GM18511 (cell line): ENCODE data around the gene COL15A1.
"Not testable (repeated sequence)": the region's sequence is repeated elsewhere in the genome, so short reads cannot be mapped to it uniquely, and the experiment has no call there.

Experiments used
- ATAC-seq: cut with Tn5 transposase; IDR thresholded peaks from one replicate; pipeline ENCODE4 v1.9.1; 2021; ENCODE audit warnings: mild to moderate bottlenecking, moderate library complexity; ENCODE audit not compliant: unreplicated experiment

COL15A1 gene

GRCh38 chr9:98943682-98944056, at the start of gene COL15A1:
TSS of gene COL15A1 (plus strand) at chr9:98943907. CDS start at chr9:98944062, 155 bp downstream.
- no peak for ATAC-seq

DNA sequence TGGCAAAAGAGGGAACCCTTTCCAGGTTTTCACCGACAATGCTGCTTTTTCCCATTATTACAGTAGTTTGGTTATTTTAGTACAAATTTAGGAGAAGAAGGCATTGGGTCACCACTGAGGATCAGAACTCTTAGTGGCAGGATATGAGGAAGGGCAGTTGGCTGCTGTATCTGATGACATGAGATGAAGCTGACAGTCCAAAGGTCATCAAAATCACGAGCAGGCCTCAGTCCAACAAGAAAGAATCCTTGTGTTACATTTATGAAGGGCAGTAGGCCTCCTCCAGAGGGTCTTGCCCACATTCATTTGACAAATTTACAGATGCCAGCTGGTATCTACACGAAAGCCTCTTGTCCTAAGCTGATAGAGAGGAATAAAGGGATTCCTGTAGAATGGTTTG, 49.5 kb upstream of the COL15A1 start:
- no peak for ATAC-seq

DNA sequence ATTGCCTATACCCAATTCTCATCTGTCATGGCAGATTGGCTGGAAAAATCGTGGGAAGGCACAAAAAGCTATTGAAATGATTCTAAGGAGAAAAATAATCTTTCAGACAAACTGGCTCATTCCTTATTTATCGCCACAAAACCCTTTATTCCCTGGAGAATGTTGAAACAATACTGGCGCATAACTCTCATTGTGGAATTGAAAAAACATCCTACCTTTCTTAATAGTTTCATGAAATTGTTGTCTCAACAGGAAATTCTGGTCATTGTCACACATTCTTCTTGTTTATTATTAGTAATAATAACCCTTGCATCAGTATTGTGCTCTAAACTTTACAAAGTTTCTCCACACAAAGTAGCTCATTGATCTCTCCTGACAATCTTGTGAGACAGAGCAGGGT, 48.9 kb upstream of the COL15A1 start:
- no peak for ATAC-seq

GRCh38 chr9:98896632-98897031, 47.1 kb upstream of the COL15A1 start:
- ATAC-seq: no peak

DNA sequence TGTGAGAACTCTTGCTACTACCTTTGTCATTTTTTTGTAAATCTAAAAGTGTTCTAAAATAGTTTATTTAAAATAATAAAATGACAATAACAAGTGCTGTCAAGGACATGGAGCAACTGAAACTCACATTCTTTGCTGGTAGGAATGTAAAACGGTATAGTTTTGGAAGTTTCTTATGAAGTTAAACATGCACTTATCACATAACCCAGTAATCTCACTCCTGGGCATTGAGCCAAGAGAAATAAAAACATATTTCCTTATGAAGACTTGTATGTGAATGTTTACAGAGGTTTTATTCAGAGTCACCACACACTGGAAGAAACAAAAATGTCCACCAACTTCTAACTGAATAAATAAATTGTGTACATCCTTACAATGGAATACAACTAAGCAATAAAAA, 46.0 kb upstream of the COL15A1 start:
- ATAC-seq: no peak

GRCh38 chr9:98899408-98900056, 44.2 kb upstream of the COL15A1 start:
- no peak for ATAC-seq

- no peak for ATAC-seq
Observed at GRCh38 chr9:98900244-98900643, 43.5 kb upstream of the COL15A1 start.

DNA sequence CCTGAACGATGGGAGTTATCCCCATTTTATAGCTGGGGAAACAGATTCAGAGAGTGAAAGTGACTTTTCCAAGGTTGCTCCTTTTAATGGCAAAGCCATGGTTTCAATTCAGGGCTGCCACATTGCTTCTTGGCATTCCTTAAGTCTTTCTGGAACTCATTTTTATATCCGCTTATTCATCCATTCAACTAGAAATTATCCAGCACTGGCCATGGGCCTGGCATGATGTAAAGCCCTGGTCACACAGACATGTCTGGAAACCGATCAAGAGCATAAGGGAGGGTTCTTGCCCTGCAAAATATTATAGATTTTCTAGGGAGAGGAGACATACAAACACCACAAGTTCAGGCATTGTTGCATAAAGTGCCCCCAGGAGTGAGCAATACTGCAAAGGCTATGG, 43.0 kb upstream of the COL15A1 start:
- no peak for ATAC-seq

DNA sequence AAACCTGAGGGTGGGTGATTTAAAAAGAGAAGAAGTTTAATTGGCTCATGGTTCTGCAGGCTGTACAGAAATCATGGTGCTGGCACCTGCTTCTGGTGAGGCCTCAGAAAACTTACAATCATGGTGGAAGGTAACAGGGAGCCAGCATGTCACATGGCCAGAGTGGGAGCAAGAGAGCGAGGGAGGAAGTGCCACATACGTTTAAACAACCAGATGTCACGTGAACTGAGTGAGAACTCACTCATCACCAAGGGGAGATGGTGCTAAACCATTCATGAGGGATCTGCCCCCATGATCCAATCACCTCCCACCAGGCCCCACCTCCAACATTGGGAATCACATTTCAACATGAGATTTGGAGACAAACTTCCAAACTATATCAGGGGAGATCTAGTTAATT, 41.9 kb upstream of the COL15A1 start:
- not testable (repeated sequence) for ATAC-seq

DNA sequence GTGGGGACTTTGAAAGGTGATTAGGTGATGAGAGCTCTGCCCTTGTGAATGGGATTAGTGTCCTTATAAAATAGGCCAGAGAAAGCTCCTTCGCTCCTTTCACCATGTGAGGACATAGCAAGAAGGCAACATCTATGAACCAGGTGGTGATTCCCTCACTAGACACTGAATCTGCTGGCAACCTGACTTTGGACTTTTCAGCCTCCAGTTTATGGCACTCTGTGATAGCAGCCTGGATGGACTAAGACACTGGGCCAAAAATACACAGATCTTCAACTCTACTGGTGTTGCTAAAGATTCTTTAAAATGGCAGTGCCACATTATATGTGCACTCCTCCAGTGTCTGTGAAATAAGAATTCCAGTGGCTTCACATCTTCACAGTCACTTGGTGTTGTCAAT, 41.2 kb upstream of the COL15A1 start:
- no peak for ATAC-seq

- no peak for ATAC-seq
Observed at GRCh38 chr9:98902925-98903324, 40.8 kb upstream of the COL15A1 start.

DNA sequence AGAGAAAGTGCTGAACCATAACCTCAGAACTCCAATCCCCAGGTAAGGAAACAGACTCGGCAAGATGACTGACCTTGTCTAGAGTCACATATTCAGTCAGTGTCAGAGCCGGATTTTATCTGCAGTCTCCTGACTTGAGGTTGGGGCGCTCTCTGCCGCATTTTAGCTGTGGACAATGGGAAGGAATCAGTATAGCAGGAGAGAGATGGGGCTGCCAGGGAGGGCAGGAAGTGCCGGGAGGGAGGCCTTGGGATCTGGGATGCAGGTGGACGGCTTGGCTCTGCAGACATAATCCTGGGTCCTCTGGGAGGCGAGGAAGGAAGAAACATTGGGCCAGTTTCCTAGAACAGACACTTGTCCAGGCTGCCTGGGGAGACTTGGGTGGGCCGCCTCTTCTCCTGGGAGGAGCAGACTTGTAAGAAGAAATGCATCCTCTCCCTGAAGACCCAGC, 39.7 kb upstream of the COL15A1 start:
- no peak for ATAC-seq

DNA sequence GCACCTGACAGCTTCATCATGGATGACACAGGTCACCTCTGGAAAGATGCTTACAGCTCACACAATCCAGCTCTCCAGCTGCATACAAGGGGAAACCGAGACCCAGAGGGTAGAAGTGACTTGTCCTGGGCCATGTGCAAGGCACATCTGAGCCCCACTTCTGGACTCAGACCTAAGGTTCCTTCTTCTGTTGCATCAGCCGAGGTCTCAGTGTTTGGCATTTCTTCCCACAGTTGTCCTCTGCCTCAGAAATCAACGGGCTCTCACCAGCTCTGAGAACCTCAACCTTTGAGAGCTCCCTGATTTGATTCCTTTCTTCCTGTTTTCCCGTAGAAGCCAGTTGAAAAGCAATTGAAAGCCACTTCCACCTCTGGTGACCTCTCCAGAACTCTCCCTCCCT, 38.7 kb upstream of the COL15A1 start:
- ATAC-seq: no peak

DNA sequence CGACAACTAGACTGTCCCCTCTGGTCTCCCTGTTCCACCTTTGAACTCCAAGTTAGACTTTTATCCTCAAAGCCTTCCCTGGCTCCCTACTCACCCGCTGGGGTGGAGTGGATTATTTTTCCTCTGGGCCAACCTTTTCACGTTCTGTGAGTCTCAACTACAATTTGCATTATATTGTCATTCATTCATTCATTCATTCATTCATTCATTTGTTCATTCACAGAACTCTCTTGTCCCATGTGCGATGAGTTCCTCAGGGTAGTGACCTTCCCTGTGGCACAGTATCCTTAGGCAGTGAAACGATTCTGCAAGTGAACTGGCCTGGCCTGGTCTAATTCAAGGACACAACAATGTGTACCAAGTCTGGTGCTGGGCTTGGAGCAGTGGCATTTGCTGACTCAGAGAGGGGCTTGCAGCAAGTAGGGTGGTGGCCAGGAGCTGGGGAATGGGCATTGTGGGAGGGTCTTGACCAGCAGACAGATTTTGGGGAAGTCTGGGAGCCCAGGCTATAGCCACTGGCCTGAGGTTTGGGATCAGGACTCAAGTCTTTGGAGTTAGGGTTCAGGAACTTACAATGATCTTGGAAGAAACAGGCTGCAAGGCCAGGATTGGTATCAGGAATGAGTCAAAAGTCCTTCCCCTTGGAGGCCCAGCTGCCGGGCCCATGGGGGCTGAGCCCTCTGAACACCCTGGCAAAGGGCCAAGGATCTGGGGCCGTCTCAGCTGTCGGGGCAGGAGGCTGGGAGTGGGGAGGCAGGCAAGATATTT, 37.2 kb upstream of the COL15A1 start:
- ATAC-seq: no peak

DNA sequence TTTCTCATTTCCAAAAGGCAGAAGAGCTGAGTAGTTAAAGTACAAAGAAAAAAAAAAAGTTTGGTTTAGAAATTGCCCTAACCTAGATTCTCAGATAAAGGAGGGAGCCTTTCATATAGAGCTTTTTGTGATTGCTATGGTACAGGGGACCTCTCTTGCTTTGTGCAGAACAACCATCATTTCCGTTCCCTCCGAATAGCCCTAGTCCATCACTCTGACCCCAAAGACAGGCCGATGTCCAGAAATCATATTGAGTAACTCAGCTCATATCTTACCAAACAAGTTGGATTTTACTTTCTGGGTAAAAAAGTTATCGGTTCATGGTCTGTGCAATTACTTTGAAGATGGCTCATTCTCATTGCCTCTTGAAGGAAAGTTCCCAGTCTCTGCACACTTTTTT, 36.7 kb upstream of the COL15A1 start:
- ATAC-seq: no peak

DNA sequence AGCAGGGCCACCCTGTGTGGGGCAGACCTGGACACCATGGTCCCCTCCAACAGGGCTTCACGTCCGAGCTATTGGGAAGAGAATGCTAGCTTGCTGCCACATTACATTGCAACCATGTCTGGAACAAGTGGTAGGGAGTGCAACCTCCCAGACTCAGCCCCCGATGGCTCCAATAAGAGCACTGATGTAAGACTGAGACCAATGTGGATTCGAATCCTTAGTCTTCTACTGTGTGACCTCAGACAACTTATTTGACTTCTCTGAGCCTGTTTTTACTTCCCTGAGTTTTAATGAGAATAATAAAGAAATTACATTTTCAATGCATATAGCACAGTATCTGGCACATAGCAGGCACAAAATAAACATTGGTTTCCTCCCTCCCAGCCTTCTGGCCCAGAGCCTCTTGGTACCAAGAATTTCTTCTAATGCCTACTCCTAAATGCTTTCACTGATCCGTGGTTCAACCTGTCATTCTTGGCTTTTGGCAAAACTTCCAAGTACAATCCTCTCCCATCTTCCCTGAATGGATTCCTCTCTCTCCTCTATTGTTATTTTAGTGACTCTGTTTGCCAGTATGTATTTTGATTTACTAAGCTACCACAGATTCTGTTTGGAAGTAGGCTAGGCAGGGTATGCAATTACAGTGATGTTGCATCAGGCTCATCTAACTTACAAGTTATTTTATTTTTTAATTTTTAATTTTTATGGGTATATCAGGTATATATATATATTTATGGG, 34.6 kb upstream of the COL15A1 start:
- ATAC-seq: no peak

- ATAC-seq: no peak
Observed at GRCh38 chr9:98909935-98910334, 33.8 kb upstream of the COL15A1 start.

GRCh38 chr9:98911042-98911441, 32.7 kb upstream of the COL15A1 start:
- no peak for ATAC-seq

DNA sequence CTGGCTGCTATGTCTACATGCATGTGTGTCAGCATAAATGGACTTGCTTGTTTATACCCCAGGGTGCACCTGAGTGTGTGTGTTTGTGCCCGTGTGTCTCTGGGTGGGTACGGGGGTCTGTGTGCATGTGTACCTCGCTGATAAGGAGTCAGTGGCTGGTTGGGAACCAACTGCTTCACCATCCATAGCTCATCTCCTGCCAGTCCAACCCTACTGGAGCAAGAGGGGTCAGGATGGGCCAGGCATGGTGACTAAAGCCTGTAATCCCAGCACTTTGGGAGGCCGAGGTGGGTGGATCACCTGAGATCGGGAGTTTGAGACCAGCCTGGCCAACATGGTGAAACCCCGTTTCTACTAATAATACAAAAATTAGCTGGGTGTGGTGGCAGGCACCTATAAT, 32.0 kb upstream of the COL15A1 start:
- ATAC-seq: not testable (repeated sequence)

DNA sequence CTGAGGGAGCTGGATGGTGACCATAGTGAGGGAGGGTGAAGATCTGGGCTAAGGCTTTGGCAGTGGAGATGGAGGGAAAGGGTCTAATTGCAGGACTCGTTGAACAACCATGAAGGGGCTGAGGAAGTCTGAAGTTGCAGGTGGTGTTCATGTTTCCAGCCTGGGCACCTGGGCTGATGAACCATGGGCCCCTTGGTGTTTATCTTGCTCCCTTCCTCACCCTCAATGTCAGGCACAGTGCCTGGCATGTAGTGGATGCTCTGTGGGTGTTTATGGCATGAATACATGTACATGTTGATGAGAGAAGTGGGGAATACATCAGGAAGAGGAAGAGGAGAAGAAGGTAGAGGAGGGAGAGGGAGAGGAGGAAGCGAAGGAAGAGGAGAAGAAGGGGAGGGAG, 31.3 kb upstream of the COL15A1 start:
- no peak for ATAC-seq

DNA sequence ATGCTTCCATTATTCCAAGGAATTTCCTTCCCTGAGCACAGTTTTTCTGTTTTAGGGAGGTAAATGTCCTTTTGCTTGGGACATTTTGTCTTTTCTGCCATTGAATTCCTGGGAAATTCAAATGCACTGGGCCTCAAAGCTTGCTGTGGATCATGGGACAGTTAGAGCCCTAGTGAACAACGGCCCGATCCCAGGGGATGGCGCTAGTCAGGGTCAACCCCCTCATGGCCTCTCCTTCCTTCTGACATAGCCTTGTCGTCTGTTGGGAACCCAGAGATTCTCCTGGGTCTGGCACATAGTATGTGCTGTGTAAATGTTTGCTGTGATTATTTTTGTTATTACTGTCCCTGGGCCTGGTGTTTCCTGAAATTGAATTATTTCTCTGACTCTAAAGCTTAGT, 30.7 kb upstream of the COL15A1 start:
- no peak for ATAC-seq

- no peak for ATAC-seq
Observed at GRCh38 chr9:98913705-98914104, 30.0 kb upstream of the COL15A1 start.
